ENCODE data around the gene ERCC8. TPM values are rescaled to one million over a fixed set of nuclear protein-coding genes. Genes with fewer than 3 reads are reported as not detected.
A peak's percentile ranks its signal among the peaks of the same experiment; 100 is the strongest.

ERCC8 gene
- total and polyA plus RNA-seq, 10 donors: 4.3 to 18.9 (median 12.4) TPM

GRCh38 chr5:60843386-60843935 is 101.4 kb downstream of the ERCC8 start:
- H3K9me3 ChIP-seq: no peaks in the 10 kb centered on the region
- no peaks in the 10 kb centered on the region for H3K36me3 ChIP-seq
- peaks cover 5 to 22% (median 15%) of the 10 kb centered on the region in 6 donors for H3K4me1 ChIP-seq
- TF ChIP-seq POLR2AphosphoS5 (IDR thresholded peaks at IDR 0.05) (no peak), POLR2A (IDR thresholded peaks at IDR 0.05) (no peak), CTCF (IDR thresholded peaks at IDR 0.05 in 8 of 11, conservative IDR thresholded peaks at IDR 0.05 in 3 of 11) (no peak)
- H3K4me3 ChIP-seq: peak overlapping the region; percentile 52 to 76 (median 62)
- H3K27me3 ChIP-seq (replicated peaks in 1 of 7): peaks cover 6 to 76% (median 31%) of the 10 kb centered on the region in 7 donors
- intact Hi-C loops (cut with DNase I; ENCODE audit: low total_unique reads): no loop called here
- WGBS, 5 donors: 0 to 1% (median 1%) methylated on average over 44 to 49 of the region's 49 CpGs
- DNase-seq: no peak
- no peak overlapping the region for H3K27ac ChIP-seq

- Histone ChIP-seq H3K36me3 (no peaks in the 10 kb centered on the region), H3K4me3 (peak overlapping the region; percentile 52 to 76 (median 62)), H3K27ac (no peak overlapping the region), H3K27me3 (replicated peaks in 1 of 7) (peaks cover 6 to 76% (median 31%) of the 10 kb centered on the region in 7 donors), H3K4me1 (peaks cover 5 to 22% (median 15%) of the 10 kb centered on the region in 6 donors), H3K9me3 (no peaks in the 10 kb centered on the region)
- intact Hi-C loops (cut with DNase I; ENCODE audit: low total_unique reads): no loop called here
- no peak for DNase-seq
- TF ChIP-seq CTCF (IDR thresholded peaks at IDR 0.05 in 8 of 11, conservative IDR thresholded peaks at IDR 0.05 in 3 of 11): no peak
- TF ChIP-seq POLR2AphosphoS5 (IDR thresholded peaks at IDR 0.05): no peak
- TF ChIP-seq POLR2A (IDR thresholded peaks at IDR 0.05): no peak
- WGBS, 5 donors: 24 to 31% (median 28%) methylated on average over 24 to 26 of the region's 26 CpGs
Measured at GRCh38 chr5:60842871-60843385, 101.9 kb downstream of the ERCC8 start.

GRCh38 chr5:60841361-60841760 is 103.5 kb downstream of the ERCC8 start:
- no peak for DNase-seq
- TF ChIP-seq POLR2A (IDR thresholded peaks at IDR 0.05) (no peak), POLR2AphosphoS5 (IDR thresholded peaks at IDR 0.05) (no peak), CTCF (IDR thresholded peaks at IDR 0.05 in 8 of 11, conservative IDR thresholded peaks at IDR 0.05 in 3 of 11) (no peak)
- H3K27me3 ChIP-seq (replicated peaks in 1 of 7): peaks cover 6 to 69% (median 30%) of the 10 kb centered on the region in 7 donors
- intact Hi-C loops (cut with DNase I; ENCODE audit: low total_unique reads): no loop called here
- H3K4me1 ChIP-seq: peaks cover 5 to 22% (median 15%) of the 10 kb centered on the region in 6 donors
- H3K4me3 ChIP-seq: no peak overlapping the region
- no peaks in the 10 kb centered on the region for H3K9me3 ChIP-seq
- 82 to 93% (median 88%) methylated on average over 2 of the region's 2 CpGs for WGBS, 5 donors
- no peaks in the 10 kb centered on the region for H3K36me3 ChIP-seq
- H3K27ac ChIP-seq: no peak overlapping the region

GRCh38 chr5:60836131-60836530 is 108.7 kb downstream of the ERCC8 start:
- peaks cover 0 to 18% (median 0%) of the 10 kb centered on the region in 7 donors for H3K27me3 ChIP-seq (replicated peaks in 1 of 7)
- H3K36me3 ChIP-seq: no peaks in the 10 kb centered on the region
- H3K9me3 ChIP-seq: no peaks in the 10 kb centered on the region
- no peak for DNase-seq
- H3K4me1 ChIP-seq: no peaks in the 10 kb centered on the region
- TF ChIP-seq POLR2A (IDR thresholded peaks at IDR 0.05) (no peak), CTCF (IDR thresholded peaks at IDR 0.05 in 8 of 11, conservative IDR thresholded peaks at IDR 0.05 in 3 of 11) (no peak), POLR2AphosphoS5 (IDR thresholded peaks at IDR 0.05) (no peak)
- no peak overlapping the region for H3K27ac ChIP-seq
- WGBS, 5 donors: 59 to 72% (median 67%) methylated on average over 3 of the region's 3 CpGs
- intact Hi-C loops (cut with DNase I; ENCODE audit: low total_unique reads): no loop called here
- no peak overlapping the region for H3K4me3 ChIP-seq

Measured in spleen (tissue), 11 donors.